OCI-LY3 (cell line): ENCODE data around the gene CRYM.
"Not testable (repeated sequence)": the region's sequence is repeated elsewhere in the genome, so short reads cannot be mapped to it uniquely, and the experiment has no call there.

Experiments
- H2AFZ ChIP-seq: fragments of 200-600, 300-600 bp; shearing (Covaris generic); 2 replicates; pipeline ENCODE4 v1.6.0; 2014; ENCODE audit warnings: antibody characterized with exemption, low read depth, low read length
- H3K27ac ChIP-seq: fragments of 200-600, 300-600 bp; sonication (generic); 2 replicates; pipeline ENCODE4 v1.5.1; 2014; ENCODE audit warnings: mild to moderate bottlenecking, low read length, moderate library complexity, mixed read lengths
- H3K27me3 ChIP-seq: fragments of 200-600, 300-600 bp; sonication (generic); 2 replicates; pipeline ENCODE4 v1.6.1; 2014; ENCODE audit warnings: low read depth, low read length, mixed read lengths
- H3K36me3 ChIP-seq: fragments of 200-600, 300-600 bp; sonication (generic); replicated peaks from 2 replicates; pipeline ENCODE3; 2014; ENCODE audit warnings: low read depth, low read length, mixed read lengths
- H3K4me1 ChIP-seq: fragments of 300-600, 200-600 bp; sonication (generic); 2 replicates; pipeline ENCODE4 v1.6.1; 2014; ENCODE audit warnings: low read length, mixed read lengths
- H3K4me2 ChIP-seq: fragments of 200-600, 300-600 bp; sonication (generic); 2 replicates; pipeline ENCODE4 v1.6.1; 2014; ENCODE audit warnings: low read length, mixed read lengths
- H3K4me3 ChIP-seq: fragments of 300-600, 200-600 bp; sonication (generic); 2 replicates; pipeline ENCODE4 v1.5.1; 2014; ENCODE audit warnings: antibody characterized with exemption, mild to moderate bottlenecking, low read length, moderate library complexity
- H3K79me2 ChIP-seq: fragments of 300-600, 200-600 bp; shearing (Covaris generic); 2 replicates; pipeline ENCODE4 v1.6.1; 2014; ENCODE audit warnings: mild to moderate bottlenecking, low read length, mixed read lengths
- H3K9ac ChIP-seq: fragments of 300-600, 200-600 bp; shearing (Covaris generic); 2 replicates; pipeline ENCODE4 v1.6.0; 2014; ENCODE audit warnings: mild to moderate bottlenecking, low read length, moderate library complexity
- H3K9me3 ChIP-seq: fragments of 200-600, 300-600 bp; shearing (Covaris generic); 2 replicates; pipeline ENCODE4 v1.6.1; 2014; ENCODE audit warnings: low read length, mixed read lengths; ENCODE audit not compliant: insufficient read depth
- H4K20me1 ChIP-seq: fragments of 200-600, 300-600 bp; sonication (generic); 2 replicates; pipeline ENCODE4 v1.6.1; 2016; ENCODE audit warnings: low read length, mixed read lengths; ENCODE audit not compliant: insufficient read depth
- EZH2phosphoT487 ChIP-seq: fragments of 200-600 bp; shearing (Covaris generic); IDR thresholded peaks from 2 replicates; pipeline ENCODE4 v1.6.1; 2018; ENCODE audit warnings: antibody characterized with exemption, mixed run types, low read depth
- TF ChIP-seq, protein P1 (sequence below): fragments of 200-600, 300-600 bp; sonication (generic); IDR thresholded peaks from 2 replicates; pipeline ENCODE4 v1.5.1; 2014; ENCODE audit warnings: antibody characterized with exemption, low read length, low read depth

The CRYM gene

DNA sequence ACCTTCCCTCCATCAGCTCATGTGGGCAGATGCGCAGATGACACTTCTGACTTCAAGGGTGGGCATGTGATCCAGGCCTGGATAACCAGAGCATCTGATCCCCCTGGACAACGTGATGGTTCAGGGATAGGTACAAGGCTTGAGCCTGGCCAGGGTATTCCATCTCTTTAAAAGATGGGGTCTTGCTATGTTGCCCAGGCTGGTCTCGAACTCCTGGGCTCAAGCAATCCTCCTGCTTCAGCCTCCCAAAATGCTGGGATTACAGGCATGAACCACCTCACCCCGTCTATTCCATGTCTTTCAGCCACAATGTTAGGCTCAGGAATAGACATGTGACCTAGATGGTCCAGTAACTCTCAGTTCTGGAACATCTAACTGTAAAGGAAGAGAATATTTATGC lies 20.8 kb downstream of the CRYM start:
- Histone ChIP-seq H4K20me1 (no peaks in the 10 kb centered on the region), H3K27ac (no peak overlapping the region), H3K36me3 (no peaks in the 10 kb centered on the region), H3K4me1 (no peaks in the 10 kb centered on the region), H3K9me3 (no peaks in the 10 kb centered on the region), H3K27me3 (0 out of 2 replicates have a peak, but pooled peaks cover 12% of the 10 kb centered on the region), H3K4me3 (no peak overlapping the region), H3K9ac (no peak overlapping the region), H3K79me2 (no peaks in the 10 kb centered on the region), H2AFZ (no peak overlapping the region), H3K4me2 (no peak overlapping the region)
- TF ChIP-seq, protein P1, sequence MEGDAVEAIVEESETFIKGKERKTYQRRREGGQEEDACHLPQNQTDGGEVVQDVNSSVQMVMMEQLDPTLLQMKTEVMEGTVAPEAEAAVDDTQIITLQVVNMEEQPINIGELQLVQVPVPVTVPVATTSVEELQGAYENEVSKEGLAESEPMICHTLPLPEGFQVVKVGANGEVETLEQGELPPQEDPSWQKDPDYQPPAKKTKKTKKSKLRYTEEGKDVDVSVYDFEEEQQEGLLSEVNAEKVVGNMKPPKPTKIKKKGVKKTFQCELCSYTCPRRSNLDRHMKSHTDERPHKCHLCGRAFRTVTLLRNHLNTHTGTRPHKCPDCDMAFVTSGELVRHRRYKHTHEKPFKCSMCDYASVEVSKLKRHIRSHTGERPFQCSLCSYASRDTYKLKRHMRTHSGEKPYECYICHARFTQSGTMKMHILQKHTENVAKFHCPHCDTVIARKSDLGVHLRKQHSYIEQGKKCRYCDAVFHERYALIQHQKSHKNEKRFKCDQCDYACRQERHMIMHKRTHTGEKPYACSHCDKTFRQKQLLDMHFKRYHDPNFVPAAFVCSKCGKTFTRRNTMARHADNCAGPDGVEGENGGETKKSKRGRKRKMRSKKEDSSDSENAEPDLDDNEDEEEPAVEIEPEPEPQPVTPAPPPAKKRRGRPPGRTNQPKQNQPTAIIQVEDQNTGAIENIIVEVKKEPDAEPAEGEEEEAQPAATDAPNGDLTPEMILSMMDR: no peak
- no peak for TF ChIP-seq EZH2phosphoT487

DNA sequence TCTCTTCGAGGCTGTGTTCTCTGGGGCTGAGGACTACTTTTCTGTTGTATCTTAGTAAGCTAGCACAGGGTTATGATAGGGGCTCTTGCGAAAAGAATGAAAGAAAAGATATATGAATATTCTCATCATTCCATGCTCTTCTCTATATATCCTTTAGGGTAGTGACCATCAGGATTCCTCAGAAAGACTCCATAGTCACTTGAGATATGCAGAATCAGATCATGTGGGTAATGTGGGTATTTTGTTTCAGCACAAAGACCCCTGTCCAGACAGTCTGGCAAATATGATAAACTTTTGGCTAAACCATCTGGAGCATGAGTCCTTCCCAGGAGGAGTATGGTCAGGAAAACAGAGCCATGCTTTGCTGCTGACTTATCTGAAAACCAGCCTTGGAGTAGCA lies 21.5 kb downstream of the CRYM start:
- TF ChIP-seq EZH2phosphoT487: no peak
- TF ChIP-seq, protein P1: no peak
- Histone ChIP-seq H3K9me3 (no peaks in the 10 kb centered on the region), H3K27me3 (0 out of 2 replicates have a peak, but pooled peaks cover 12% of the 10 kb centered on the region), H3K4me2 (no peak overlapping the region), H3K4me1 (no peaks in the 10 kb centered on the region), H3K4me3 (no peak overlapping the region), H4K20me1 (no peaks in the 10 kb centered on the region), H3K27ac (no peak overlapping the region), H2AFZ (no peak overlapping the region), H3K79me2 (no peaks in the 10 kb centered on the region), H3K36me3 (no peaks in the 10 kb centered on the region), H3K9ac (no peak overlapping the region)

DNA sequence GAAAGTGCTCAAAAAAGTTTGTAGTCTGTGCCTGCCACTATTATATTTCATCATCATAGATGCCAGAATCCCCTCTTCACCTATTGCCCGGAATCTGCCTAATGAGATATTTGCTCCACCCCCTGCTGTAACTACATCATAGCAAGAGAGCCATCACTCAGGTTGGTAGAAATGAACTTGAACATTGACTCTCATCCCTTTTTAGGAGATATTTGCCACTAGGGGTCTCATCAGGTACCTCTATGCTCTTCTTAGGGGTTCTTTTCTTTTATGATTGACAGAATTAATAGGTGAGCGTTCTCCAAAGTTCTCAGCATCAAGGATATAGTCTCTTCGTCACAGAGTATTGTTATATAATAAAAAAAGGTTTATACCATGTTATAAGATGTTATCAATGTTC lies 24.6 kb downstream of the CRYM start:
- no peaks in the 10 kb centered on the region for H3K9me3 ChIP-seq
- no peak overlapping the region for H3K4me2 ChIP-seq
- no peaks in the 10 kb centered on the region for H3K79me2 ChIP-seq
- no peak overlapping the region for H3K4me3 ChIP-seq
- H2AFZ ChIP-seq: no peak overlapping the region
- peaks cover 36% of the 10 kb centered on the region for H3K27me3 ChIP-seq
- no peaks in the 10 kb centered on the region for H4K20me1 ChIP-seq
- TF ChIP-seq, protein P1: peak; percentile 23
- TF ChIP-seq EZH2phosphoT487: no peak
- H3K4me1 ChIP-seq: peaks cover 6% of the 10 kb centered on the region
- no peaks in the 10 kb centered on the region for H3K36me3 ChIP-seq
- H3K27ac ChIP-seq: no peak overlapping the region
- H3K9ac ChIP-seq: no peak overlapping the region

DNA sequence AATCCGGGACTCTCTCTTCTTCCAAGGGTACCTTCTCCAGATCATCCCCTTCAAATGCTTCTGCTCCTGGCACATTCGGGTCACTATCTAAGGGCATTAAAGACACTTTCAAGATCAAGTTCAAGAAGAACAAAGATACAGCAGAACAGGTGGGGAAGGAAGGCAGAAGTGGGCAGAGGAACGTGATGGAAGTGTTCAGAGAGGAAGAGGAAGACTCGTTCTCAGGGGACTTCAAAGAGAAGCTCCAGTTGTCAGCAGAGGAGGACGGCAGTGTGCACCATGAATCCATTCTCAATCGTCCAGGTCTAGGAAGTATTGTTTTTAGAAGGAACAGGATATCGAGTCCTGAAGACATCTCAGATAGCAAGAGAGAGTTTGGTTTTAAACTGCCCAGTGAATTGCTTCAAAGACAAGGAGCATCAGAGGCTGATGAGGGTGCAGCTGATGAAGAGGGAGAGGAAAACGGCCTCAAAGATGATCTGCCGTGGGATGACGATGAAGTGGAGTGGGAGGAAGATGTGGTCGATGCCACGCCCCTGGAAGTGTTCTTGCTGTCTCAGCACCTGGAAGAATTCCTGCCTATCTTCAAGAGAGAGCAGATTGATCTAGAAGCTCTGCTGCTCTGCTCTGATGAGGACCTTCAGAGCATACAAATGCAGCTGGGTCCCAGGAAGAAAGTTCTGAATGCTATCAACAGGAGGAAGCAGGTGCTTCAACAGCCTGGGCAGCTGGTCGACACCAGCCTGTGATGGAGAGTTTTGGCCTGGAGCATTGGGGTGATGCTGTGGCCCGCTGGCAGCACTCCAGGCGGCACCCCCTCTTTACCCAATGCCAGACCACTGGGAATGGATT lies 27.8 kb downstream of the CRYM start:
- Histone ChIP-seq H4K20me1 (no peaks in the 10 kb centered on the region), H3K9ac (no peak overlapping the region), H3K79me2 (no peaks in the 10 kb centered on the region), H3K9me3 (no peaks in the 10 kb centered on the region), H3K27me3 (peaks cover 40% of the 10 kb centered on the region), H2AFZ (no peak overlapping the region), H3K4me1 (peaks cover 6% of the 10 kb centered on the region), H3K27ac (no peak overlapping the region), H3K4me3 (no peak overlapping the region), H3K4me2 (0 out of 2 replicates have a peak overlapping the region, but pooled peaks have one; percentile 14), H3K36me3 (no peaks in the 10 kb centered on the region)
- TF ChIP-seq EZH2phosphoT487: no peak
- TF ChIP-seq, protein P1: no peak

DNA sequence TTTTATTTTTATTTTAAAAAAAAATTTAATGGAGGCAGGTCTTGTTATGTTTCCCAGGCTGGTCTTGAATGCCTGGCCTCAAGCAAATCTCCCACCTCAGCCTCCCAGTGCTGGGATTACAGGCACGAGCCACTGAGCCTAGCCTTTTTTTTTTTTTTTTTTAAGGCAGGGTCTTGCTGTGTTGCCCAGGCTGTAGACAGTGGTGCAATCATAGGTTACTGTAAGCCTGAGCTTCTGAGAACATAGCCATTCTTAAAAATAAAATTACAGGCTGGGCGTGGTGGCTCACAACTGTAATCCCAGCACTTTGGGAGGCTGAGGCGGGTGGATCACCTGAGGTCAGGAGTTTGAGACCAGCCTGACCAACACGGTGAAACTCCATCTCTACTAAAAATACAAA lies 29.9 kb downstream of the CRYM start:
- H3K9ac ChIP-seq, H3K27ac ChIP-seq: not testable (repeated sequence)

More for the DNA sequence above, 29.9 kb downstream of the CRYM start:
- H2AFZ ChIP-seq, H3K79me2 ChIP-seq, H3K4me1 ChIP-seq, H3K4me2 ChIP-seq, H3K9me3 ChIP-seq, H3K4me3 ChIP-seq, H3K36me3 ChIP-seq, H4K20me1 ChIP-seq: not testable (repeated sequence)
- H3K27me3 ChIP-seq: peaks cover 35% of the 10 kb centered on the region
